GM19395 (cell line): ENCODE results near the gene CRB1.
"Not testable (repeated sequence)": the region's sequence is repeated elsewhere in the genome, so short reads cannot be mapped to it uniquely, and the experiment has no call there.

Experiments used
- ATAC-seq: cut with Tn5 transposase; IDR thresholded peaks from one replicate; pipeline ENCODE4 v1.9.1; 2021; ENCODE audit warnings: mild to moderate bottlenecking, moderate library complexity; ENCODE audit not compliant: unreplicated experiment

The CRB1 gene

DNA sequence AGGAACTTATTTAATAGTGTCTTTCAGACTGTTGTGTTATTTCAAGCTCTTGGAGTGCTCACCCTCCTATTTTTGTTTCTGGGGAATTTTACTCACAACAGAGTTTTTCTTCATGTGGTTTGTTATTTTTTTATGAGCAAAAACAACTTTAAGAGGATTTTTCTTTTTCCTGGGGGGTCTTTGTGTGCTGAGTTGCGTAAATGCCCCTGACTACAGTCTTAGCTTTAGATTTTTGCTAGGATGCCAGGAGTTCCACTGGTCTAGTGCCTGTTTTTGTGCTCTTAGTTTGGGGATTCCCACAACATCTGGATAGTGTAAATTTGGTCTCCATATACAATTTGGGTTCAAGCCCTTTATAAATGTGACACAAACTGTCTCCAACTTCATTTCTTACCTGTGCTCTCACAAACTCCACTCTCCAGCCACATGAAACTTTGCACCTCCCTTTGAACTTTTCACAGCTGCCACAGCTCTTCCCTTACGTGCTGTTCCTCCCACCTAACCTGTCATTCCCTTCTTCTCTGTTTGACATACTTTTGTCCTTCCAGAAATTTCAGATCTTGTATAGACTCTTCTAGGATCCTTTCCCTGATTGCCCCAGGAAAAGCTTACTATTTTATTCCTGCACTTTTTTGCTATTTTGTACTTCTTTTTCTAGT, 180.2 kb downstream of the CRB1 start:
- no peak for ATAC-seq

DNA sequence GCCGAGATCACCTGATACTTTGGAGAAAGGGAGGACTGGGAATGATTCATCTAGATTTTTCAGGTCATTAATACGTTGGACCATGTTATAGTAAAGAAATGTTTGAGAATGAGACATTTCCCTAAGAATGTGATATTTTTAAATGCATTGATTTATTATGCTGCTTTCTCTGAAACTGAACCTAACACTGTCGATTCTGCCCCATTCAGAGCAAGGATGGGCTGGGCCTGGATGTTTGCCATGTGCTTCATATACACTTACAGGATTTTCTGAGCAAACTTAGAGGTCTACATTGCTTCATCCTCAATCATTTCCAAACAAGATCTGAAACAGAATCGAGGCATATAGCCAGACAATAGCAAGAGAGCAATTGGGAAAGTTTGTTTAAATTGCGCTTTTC, 183.3 kb downstream of the CRB1 start:
- ATAC-seq = no peak

DNA sequence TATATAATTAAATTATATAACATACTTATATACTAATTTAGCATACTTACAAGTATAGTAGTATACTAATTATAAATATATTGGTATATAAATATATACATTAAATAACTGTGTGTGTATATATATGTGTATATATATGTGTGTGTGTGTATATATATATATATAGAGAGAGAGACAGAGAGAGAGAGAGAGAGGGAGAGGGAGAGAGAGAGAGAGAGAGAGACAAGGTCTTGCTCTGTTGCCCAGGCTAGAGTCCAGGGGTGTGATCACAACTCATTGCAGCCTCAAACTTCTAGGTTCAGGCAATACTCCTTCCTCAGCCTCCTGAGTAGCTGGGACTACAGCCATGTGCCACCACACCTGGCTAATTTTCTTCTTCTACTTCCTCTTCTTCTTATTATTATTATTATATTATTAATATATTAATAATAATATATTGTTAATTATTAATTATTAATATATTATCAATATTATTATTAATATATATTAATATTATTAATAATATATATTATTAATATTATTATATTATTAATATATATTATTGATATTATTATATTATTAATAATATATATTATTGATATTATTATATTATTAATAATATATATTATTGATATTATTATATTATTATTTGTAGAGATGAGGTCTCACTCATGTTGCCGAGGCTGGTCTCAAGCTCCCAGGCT, 185.5 kb downstream of the CRB1 start:
- no peak for ATAC-seq

DNA sequence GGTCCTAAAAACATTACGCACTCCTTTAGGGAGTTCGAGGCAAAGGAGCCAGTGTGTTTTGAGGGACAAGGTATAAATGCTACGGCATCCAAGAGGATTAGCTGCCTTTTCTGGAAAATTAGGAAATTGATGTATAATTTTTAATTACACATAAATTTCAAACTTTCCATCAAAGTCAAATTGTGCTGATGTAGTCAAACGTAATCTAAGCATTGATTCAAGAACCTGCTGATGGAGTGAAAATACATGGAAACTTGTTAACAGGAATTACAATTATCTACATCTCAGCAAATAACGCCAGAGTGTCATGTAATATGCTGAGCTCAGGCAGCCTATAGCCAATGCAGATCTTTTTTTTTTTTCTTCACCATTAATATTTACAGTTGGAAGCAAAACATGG, 194.5 kb downstream of the CRB1 start:
- ATAC-seq = no peak

DNA sequence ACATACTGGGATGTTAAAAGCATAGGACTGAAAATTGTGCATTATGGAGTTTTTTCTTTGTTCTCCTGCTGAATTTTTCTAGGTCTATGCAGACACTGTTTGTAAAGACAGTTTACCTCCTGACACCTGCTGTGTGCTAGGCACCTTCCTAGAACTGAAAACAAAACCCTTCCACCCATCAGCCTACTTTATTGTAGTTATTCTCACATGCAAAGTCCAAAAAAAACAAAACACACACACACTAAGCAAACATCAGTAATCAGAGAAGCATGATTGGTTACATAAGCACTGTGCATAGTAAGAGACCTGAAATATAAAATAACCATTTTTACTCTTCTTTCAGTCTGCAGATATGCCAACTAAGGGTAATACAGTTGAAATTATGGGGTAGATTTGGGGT, 195.1 kb downstream of the CRB1 start:
- ATAC-seq = no peak

DNA sequence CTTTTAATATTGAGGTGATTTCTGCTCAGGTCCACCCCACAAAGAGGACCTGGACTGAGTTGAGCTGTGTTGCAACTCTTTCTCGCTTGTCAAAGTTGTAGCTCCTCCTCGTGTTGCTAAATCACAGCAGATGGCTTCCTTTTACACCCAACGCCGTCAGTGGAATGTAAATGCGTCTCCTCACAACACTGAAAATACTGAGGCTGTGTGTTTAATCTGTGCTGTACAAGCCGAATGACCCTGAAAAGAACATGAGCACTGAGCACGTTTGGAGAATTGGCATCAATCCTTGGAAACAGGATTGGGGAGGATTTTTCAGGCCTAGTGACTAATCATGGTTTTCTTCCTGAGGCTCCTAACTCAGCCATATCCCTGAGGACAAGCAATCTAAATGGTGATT, 196.0 kb downstream of the CRB1 start:
- ATAC-seq = no peak

DNA sequence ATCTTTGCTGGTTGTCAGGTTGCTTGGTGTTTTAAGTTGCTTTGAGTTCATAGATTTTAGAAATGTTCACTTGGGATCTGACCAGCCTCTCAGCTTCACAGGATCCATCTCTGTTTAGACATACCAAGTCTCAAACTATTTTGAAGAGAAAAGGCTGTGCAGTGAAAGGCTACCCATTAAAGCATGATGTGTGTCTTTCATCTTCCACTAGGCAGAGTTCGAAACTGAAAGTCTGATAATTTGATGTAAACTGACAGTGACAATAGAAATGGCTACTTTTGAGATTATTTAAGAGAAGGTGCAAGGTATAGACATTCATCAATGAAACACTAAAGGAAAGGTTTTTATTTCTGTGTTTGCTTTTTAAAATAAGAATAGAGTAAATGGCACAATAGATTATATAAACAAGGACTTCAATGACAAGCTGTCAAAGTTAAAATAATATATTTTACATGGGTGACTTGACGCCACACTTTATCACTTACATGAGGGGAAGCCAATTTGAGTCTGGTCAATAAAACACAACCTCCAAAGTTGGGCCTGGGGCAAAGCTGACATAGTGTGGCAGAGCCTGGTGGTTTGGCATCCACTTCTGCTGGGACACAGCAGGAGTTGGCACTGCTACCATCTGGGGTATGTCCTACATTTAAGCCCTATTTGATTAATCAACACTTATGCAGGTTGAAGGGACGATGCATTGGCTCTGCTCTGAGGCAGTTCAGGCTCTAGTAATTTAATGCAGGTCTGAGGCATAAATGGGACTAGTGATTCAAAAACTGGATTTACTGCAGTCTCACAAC, 197.7 kb downstream of the CRB1 start:
- no peak for ATAC-seq

DNA sequence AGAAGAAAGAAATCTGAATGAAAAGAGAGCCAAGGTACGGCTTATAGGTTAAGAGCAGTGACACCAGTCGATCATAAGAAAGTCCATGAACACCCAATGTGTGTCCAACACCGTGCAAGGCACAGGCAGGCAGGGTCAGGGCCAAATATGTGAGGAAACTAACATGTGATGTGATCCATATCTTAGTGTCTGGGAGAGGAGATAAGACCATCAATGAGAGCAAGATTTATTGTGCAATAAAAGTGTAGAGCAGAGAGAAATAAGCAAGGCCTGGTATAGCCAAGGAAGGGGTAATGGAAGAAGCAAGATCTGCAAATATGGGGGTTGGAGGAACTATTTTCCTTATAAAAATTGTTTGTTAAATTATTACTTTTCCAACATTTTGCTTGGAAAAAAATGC, 198.8 kb downstream of the CRB1 start:
- no peak for ATAC-seq

DNA sequence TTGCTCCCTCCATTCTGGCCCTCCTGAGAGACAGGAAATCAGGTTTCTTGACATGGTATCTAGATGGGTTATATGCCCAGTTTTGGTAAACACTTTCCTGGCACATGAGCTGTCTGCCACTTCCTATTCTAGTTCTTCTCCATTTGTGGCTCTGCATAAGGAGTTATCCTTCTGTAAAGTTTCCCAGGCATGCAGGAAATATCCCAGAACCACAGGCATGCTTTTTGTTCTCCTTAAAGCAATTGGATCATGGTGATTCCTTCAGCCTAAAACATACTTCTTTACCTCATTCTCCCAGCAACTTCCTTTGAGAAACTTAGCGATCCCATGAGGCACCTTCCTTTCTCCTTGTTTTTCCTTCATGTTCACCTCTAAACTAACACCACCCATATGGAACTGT, 199.8 kb downstream of the CRB1 start:
- no peak for ATAC-seq

DNA sequence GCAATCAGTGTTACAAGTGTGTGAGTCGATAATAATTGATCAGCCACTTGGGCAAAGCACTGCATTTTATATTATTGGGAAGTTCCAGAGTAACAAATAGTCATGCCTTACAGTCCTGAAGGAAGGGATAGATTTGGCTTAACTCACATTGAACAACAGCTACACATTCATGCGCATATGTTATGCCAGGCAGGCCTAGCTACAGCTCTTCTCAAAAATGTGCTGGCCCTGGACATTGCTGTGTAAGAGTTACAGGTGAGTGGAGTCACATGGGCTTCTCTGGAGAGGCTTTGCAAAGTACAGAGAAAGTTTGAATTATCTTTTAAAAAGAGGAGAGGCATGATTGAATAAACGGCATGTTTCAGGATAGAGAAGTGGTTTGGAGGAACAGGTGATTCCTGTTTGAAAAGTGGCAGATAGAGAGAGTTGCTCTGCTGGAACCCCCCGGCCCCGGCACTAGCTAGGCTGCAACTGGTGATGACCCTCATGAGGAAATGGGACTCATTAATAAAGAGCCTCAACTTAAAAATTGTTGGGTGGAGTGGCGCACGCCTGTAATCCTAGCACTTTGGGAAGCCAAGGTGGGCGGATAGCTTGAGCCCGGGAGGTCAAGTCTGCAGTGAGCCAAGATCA, 200.6 kb downstream of the CRB1 start:
- ATAC-seq = no peak

DNA sequence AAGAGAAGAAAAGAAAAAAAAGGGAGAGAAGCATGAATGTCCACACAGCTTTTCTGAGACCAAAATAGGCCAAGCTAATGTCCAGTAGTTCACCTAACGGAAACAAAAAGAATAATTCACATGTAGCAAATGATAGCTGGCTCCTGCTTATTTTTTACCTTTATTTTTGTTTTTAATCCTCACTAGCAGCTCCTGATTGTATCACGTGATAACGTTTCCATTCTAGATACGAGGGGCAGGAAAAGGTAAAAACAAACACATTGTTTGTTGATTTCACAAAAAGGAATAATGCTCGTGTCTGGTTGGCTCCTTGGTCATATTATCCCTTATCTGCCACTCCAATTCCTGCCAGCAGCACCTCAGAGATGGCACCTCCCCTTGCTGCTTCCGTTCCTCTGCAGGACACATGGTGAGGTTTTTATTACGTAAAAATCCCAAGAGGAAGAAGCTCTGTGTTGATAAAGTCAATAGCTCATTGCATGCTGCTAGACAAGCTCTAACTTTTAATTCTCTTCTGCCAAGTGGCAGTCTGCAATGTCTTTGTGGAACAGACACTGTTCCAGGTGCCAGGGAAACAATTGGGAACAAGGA, 201.7 kb downstream of the CRB1 start:
- no peak for ATAC-seq

DNA sequence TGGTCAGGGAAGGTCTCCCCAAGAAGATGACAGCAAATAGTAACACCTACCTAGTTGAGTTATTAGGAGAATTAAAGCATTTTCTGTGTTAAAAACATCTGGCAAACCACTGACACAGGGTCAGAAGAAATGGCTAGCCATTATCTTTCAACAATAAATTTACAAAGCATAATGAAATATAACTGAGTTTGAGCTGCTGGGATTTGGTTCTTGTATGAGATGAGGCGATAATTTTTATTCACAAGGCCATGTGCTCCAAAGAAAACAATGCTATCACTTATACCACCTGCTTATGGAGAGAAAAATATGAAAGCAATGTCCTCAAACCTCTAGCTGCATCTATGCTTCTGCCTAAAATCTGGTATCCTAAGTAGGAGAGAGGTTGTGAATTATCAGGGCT, 202.3 kb downstream of the CRB1 start:
- no peak for ATAC-seq

DNA sequence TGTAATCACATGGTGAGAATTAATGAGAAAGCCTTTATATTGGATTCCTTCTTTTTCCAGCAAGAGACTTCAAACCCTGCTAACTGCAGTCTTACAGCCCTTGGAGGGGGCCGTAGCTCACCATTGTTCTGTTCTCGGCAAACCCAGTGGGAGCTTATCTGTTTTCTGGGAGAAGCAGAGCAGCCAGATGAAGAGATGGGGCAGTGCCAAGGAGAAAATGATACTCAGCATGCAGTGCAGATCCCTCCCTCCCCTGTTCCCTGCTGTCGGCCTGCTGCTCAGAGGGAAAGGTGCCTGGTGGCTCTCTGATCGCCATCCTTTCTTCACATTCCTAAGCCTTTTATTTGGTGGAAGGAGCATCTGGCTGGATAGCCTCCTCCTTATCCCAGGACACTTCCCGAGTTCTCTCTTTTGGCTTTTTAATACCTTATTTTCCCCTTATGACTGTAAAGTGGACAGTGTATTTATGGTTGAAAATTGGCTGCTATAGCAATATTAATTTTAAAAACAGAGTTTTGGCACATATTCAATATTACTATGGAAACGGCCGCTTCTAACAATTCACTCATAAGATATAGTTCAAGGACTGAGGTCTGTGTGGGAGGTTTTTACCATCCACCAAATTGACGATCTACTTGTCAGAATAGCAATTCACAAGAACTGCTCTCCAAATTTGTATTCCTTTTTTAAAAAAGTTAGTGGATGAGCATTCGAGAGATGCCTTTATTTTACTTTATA, 203.4 kb downstream of the CRB1 start:
- ATAC-seq = no peak

DNA sequence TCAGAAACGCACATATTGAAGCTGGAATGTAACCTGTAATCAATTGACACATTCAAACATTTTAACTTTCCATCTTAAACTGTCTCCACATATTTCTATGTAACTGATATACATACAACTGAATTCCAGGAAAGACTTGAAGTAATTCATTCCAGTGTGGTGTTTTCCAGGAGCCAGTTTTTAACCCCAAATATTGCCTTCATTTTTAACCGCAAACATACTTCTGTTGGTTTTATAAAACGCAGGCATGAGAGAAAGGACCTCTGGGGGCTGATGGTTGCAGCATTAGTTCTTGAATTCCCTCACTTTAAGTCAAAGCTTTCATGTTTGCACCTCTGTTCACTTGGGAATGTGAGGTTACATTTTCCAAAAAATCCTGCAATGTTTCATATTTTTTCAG, 204.1 kb downstream of the CRB1 start:
- ATAC-seq = no peak

DNA sequence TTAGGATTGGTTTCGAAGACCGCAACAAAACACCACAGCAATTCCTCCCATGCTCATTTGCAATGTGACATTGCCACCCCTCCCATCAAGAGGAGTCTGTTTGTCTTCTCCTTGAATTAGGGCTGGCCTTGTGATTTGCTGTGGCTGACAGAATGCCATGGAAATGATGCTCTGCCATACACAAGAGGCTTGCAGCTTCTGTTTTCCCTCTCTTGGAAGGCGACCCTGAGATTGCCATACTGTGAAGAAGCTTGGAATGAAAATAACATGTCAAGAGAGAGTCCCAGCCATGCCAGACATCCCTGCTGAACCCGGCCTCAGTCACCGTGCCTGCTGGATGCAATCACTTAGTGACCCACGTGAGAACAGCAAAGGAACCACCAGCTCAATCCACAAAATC, 212.4 kb downstream of the CRB1 start:
- no peak for ATAC-seq

DNA sequence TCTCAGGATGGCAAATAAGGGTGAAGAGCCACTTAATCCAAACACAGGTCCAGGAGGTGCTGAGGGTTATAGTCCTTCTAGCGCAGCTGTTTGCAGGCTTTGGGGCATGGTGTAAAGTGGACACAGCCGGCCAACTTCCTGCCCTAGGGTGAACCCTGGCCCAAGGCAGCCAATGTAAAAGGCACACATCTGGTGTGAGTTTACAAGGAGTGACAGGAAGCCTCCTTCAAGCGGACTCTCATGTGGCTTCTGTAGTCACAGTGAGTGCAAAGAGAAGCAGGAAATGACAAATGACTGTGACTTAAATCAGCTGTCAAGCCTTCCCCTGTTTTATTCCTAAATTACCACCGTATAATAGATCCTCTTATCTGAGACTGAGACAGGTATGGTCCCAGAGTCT, 213.0 kb downstream of the CRB1 start:
- no peak for ATAC-seq

DNA sequence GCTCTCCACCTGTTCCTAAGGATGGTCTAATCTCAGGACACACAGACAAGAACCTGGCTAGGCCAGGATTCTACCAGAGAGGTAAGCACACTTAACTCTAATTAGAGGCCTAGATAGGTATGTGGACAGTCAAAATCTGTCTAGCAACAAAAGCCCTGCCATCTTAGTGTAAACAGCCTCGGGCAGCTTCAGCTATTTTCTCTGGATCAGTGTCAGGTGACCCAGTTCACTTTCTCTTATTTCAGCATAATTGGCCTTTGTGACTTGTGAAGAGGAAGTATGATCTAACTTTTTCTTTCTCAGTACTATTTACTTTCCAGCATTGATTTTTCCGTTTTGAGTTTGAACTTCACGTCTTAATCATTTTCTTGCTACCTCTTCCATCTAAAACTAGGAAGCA, 217.7 kb downstream of the CRB1 start:
- ATAC-seq = no peak

DNA sequence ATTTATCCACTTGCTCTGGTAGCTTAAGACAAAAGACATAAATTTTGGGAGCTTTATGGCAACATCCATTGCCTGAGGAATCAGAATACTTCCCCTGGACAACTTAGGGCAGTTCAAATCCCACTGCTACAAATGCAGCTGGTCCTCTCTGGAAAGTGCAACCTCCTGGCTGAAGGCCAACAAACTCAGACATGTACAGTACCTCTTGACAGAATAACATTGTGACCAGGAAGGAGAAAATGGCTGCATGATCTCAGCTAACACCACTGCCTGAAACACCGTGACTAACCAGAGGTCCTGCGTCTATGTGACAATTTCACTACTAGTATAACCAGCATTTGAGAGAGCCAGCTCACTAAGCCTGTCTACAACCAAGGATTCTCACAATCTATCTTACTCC, 218.9 kb downstream of the CRB1 start:
- ATAC-seq = no peak

DNA sequence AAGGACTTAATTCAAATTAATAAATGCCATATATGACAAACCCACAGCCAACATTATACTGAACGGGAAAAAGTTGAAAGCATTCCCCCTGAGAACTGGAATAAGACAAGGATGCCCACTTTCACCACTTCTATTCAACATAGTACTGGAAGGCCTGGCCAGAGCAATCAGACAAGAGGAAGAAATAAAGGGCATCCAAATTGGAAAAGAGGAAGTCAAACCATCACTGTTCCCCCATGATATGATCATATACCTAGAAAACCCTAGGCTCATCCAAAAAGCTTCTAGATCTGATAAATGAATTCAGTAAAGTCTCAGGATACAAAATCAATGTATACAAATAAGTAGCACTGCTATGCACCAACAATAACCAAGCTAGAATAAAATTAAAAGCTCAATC, 223.5 kb downstream of the CRB1 start:
- not testable (repeated sequence) for ATAC-seq

DNA sequence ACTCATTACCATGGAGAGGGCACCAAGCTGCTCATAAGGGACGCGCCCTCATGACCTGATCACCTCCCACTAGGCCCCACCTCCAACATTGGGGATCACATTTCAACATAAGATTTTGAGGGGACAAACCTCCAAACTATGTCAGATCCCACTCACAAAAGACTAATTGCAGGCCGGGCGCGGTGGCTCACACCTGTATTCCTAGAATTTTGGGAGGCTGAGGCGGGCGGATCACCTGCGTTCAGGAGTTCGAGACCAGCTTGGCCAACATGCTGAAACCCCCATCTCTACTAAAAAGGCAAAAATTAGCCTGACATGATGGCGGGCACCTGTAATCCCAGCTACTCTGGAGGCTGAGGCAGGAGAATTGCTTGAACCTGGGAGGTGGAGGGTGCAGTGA, 228.7 kb downstream of the CRB1 start:
- no peak for ATAC-seq
